H9 (cell line): ENCODE results near the gene AKIRIN1. TPM values are rescaled to one million over a fixed set of nuclear protein-coding genes. Genes with fewer than 3 reads are reported as not detected.

Source experiments
- DNase-seq: peaks from one replicate; pipeline ENCODE4 v3.0.0-alpha.2; 2017
- H2AFZ ChIP-seq: one replicate; pipeline ENCODE4 v1.6.1; 2013; ENCODE audit warnings: mild to moderate bottlenecking, low read length, control low read depth, moderate library complexity
- H2AK5ac ChIP-seq: 2 replicates; pipeline ENCODE4 v1.6.1; 2013; ENCODE audit warnings: low read length, control low read depth, mixed read lengths; ENCODE audit not compliant: insufficient read length
- H2BK120ac ChIP-seq: one replicate; pipeline ENCODE4 v1.6.1; 2013; ENCODE audit warnings: low read depth, mild to moderate bottlenecking, low read length, control low read depth, inconsistent platforms; ENCODE audit not compliant: poor library complexity, severe bottlenecking
- H2BK12ac ChIP-seq: 2 replicates; pipeline ENCODE4 v1.6.1; 2013; ENCODE audit warnings: low read length, control low read depth, mixed read lengths, low read depth; ENCODE audit not compliant: insufficient read length
- H2BK15ac ChIP-seq: 2 replicates; pipeline ENCODE4 v1.6.1; 2013; ENCODE audit warnings: low read depth, low read length, control low read depth
- H2BK20ac ChIP-seq: one replicate; pipeline ENCODE4 v1.6.1; 2013; ENCODE audit warnings: low read depth, mild to moderate bottlenecking, low read length, control low read depth, inconsistent platforms; ENCODE audit not compliant: poor library complexity, severe bottlenecking
- H2BK5ac ChIP-seq: 2 replicates; pipeline ENCODE4 v1.6.1; 2013; ENCODE audit warnings: low read length, control low read depth, mixed read lengths; ENCODE audit not compliant: insufficient read length
- H3K14ac ChIP-seq: 2 replicates; pipeline ENCODE4 v1.6.1; 2013; ENCODE audit warnings: low read length, control low read depth; ENCODE audit not compliant: insufficient read depth
- H3K18ac ChIP-seq: 2 replicates; pipeline ENCODE4 v1.6.1; 2013; ENCODE audit warnings: low read depth, mild to moderate bottlenecking, mixed read lengths, low read length, control low read depth; ENCODE audit not compliant: insufficient read length
- H3K23ac ChIP-seq: 2 replicates; pipeline ENCODE4 v1.6.1; 2013; ENCODE audit warnings: low read length, control low read depth, mixed read lengths, low read depth; ENCODE audit not compliant: insufficient read length
- H3K23me2 ChIP-seq: 2 replicates; pipeline ENCODE4 v1.6.1; 2013; ENCODE audit warnings: low read depth, mild to moderate bottlenecking, mixed read lengths, low read length, control low read depth; ENCODE audit not compliant: insufficient read length, poor library complexity, severe bottlenecking
- H3K27ac ChIP-seq: 2 replicates; pipeline ENCODE4 v1.5.1; 2013; ENCODE audit warnings: low read length, control low read depth, mixed read lengths, low read depth; ENCODE audit not compliant: insufficient read length
- H3K27me3 ChIP-seq: 2 replicates; pipeline ENCODE4 v1.6.1; 2013; ENCODE audit warnings: low read length, control low read depth, inconsistent platforms; ENCODE audit not compliant: insufficient read depth
- H3K4ac ChIP-seq: 2 replicates; pipeline ENCODE4 v1.6.1; 2013; ENCODE audit warnings: low read depth, mild to moderate bottlenecking, control low read depth, inconsistent platforms, low read length, moderate library complexity
- H3K4me1 ChIP-seq: 2 replicates; pipeline ENCODE4 v1.6.1; 2013; ENCODE audit warnings: low read length, control low read depth, inconsistent platforms; ENCODE audit not compliant: insufficient read depth
- H3K4me2 ChIP-seq: 2 replicates; pipeline ENCODE4 v1.6.1; 2013; ENCODE audit warnings: low read length, control low read depth, mixed read lengths; ENCODE audit not compliant: insufficient read length, insufficient read depth
- H3K56ac ChIP-seq: 2 replicates; pipeline ENCODE4 v1.6.1; 2013; ENCODE audit warnings: low read depth, mild to moderate bottlenecking, mixed read lengths, low read length, control low read depth; ENCODE audit not compliant: insufficient read length
- H3K79me1 ChIP-seq: 2 replicates; pipeline ENCODE4 v1.6.1; 2013; ENCODE audit warnings: low read depth, mild to moderate bottlenecking, moderate library complexity, low read length, control low read depth, inconsistent platforms; ENCODE audit not compliant: insufficient read depth, poor library complexity, severe bottlenecking
- H3K79me2 ChIP-seq: 2 replicates; pipeline ENCODE4 v1.6.1; 2013; ENCODE audit warnings: low read length, control low read depth, inconsistent platforms; ENCODE audit not compliant: insufficient read depth
- H3K9ac ChIP-seq: 2 replicates; pipeline ENCODE4 v1.6.1; 2013; ENCODE audit warnings: low read length, control low read depth, mixed read lengths; ENCODE audit not compliant: insufficient read length; ENCODE audit errors: extremely low read depth
- H3K9me3 ChIP-seq: one replicate; pipeline ENCODE4 v1.6.1; 2013; ENCODE audit warnings: low read depth, low read length, inconsistent platforms; ENCODE audit not compliant: control insufficient read depth
- H3T11ph ChIP-seq: one replicate; pipeline ENCODE4 v1.6.1; 2013; ENCODE audit warnings: mild to moderate bottlenecking, low read length, control low read depth, inconsistent platforms
- H4K20me1 ChIP-seq: one replicate; pipeline ENCODE4 v1.6.1; 2013; ENCODE audit not compliant: control insufficient read depth, insufficient read length, insufficient read depth
- H4K5ac ChIP-seq: 2 replicates; pipeline ENCODE4 v1.6.1; 2013; ENCODE audit warnings: low read depth, mild to moderate bottlenecking, mixed read lengths, low read length, control low read depth; ENCODE audit not compliant: insufficient read length
- H4K8ac ChIP-seq: replicated peaks from 2 replicates; pipeline ENCODE4 v1.6.1; 2013; ENCODE audit warnings: low read length, control low read depth, mixed read lengths, low read depth; ENCODE audit not compliant: insufficient read length
- H4K91ac ChIP-seq: 2 replicates; pipeline ENCODE4 v1.6.1; 2013; ENCODE audit warnings: low read depth, mild to moderate bottlenecking, moderate library complexity, mixed read lengths, low read length, control low read depth; ENCODE audit not compliant: insufficient read length
- H3K27ac Mint-ChIP-seq, 3 experiments: 2 replicates in 2 of 3; 3 replicates in 1 of 3; pipeline ENCODE4 v1.8.0; 2020 to 2021; ENCODE audit warnings: mixed read lengths in 3 of 3, mild to moderate bottlenecking in 1 of 3, moderate library complexity in 1 of 3
- H3K27me3 Mint-ChIP-seq: 2 replicates; pipeline ENCODE4 v1.8.0; 2021; ENCODE audit warnings: low read depth, mild to moderate bottlenecking, moderate library complexity, mixed read lengths
- H3K36me3 Mint-ChIP-seq, 3 experiments: 2 replicates in 2 of 3; 3 replicates in 1 of 3; pipeline ENCODE4 v1.8.0; 2020 to 2021; ENCODE audit warnings: low read depth in 3 of 3, mixed read lengths in 3 of 3; ENCODE audit not compliant: insufficient read depth in 1 of 3
- H3K4me1 Mint-ChIP-seq, 2 experiments: 2 replicates each; pipeline ENCODE4 v1.8.0; 2020; ENCODE audit warnings: mixed read lengths in 2 of 2
- H3K4me3 Mint-ChIP-seq, 2 experiments: 2 replicates in 1 of 2; 3 replicates in 1 of 2; pipeline ENCODE4 v1.8.0; 2020 to 2021; ENCODE audit warnings: mild to moderate bottlenecking in 2 of 2, mixed read lengths in 2 of 2, moderate library complexity in 1 of 2
- H3K9me3 Mint-ChIP-seq, 2 experiments: 2 replicates in 1 of 2; 3 replicates in 1 of 2; pipeline ENCODE4 v1.8.0; 2020; ENCODE audit warnings: mild to moderate bottlenecking in 2 of 2, mixed read lengths in 2 of 2, moderate library complexity in 1 of 2
- CTCF ChIP-seq: fragments of 200-600 bp; sonication (generic); conservative IDR thresholded peaks from 3 replicates; pipeline ENCODE4 v1.8.0; 2021; ENCODE audit warnings: antibody characterized with exemption, mild to moderate bottlenecking
- WGBS: extraction: QIAGEN DNeasy Blood & Tissue Kit; methylation state at CpG from one replicate; pipeline ENCODE4 v1.1.7; 2013; ENCODE audit warnings: missing lambda C conversion rate, low lambda C conversion rate, mixed read lengths; ENCODE audit not compliant: insufficient read length; ENCODE audit errors: extremely low coverage; 5-methylcytosine and 5-hydroxymethylcytosine counted together
- total RNA-seq: library from RNA; stranded (reverse); gene quantifications from 2 replicates; pipeline ENCODE4 v1.2.1, GENCODE V29; 2021

AKIRIN1 gene
- total RNA-seq, 1 experiment from 2014 or later: 237 TPM

GRCh38 chr1:39006287-39006686 lies 15.2 kb downstream of the AKIRIN1 start:
- no peak for DNase-seq
- Mint-ChIP-seq H3K36me3 (peaks cover 58 to 97% (median 78%) of the 10 kb centered on the region in 3 experiments; a peak in 6 of 7 replicates), H3K4me1 (peaks cover 22 to 30% of the 10 kb centered on the region in 2 experiments), H3K27ac (peak overlapping the region in 2 of 3 experiments; percentile 6 to 94; a peak in 3 of 7 replicates), H3K27me3 (no peaks in the 10 kb centered on the region), H3K9me3 (no peaks in the 10 kb centered on the region), H3K4me3 (no peak overlapping the region)
- Histone ChIP-seq H4K91ac (no peak overlapping the region), H3K4me1 (no peaks in the 10 kb centered on the region; the same call in 1 of the 2 replicates), H2BK5ac (no peak overlapping the region), H3K9me3 (no peaks in the 10 kb centered on the region), H2BK20ac (no peak overlapping the region), H3K23ac (no peak overlapping the region), H2BK15ac (no peak overlapping the region), H3K14ac (no peak overlapping the region), H3K18ac (no peak overlapping the region), H3K4me2 (no peak overlapping the region), H3K79me2 (no peaks in the 10 kb centered on the region), H3K23me2 (no peaks in the 10 kb centered on the region), H4K8ac (no peak overlapping the region), H3K27ac (no peak overlapping the region), H2BK12ac (no peak overlapping the region), H4K5ac (no peak overlapping the region), H2BK120ac (no peak overlapping the region), H3K56ac (no peak overlapping the region), H4K20me1 (no peaks in the 10 kb centered on the region), H3K27me3 (no peaks in the 10 kb centered on the region; the same call in 1 of the 2 replicates), H2AFZ (no peak overlapping the region), H2AK5ac (no peak overlapping the region), H3K9ac (no peak overlapping the region), H3K79me1 (no peaks in the 10 kb centered on the region), H3T11ph (no peak overlapping the region), H3K4ac (no peak overlapping the region)
- WGBS: no CpG with 5 or more reads among the region's 2 CpGs
- TF ChIP-seq CTCF: no peak
